ENCODE measurements around the gene MRPS9. TPM values are rescaled to one million over a fixed set of nuclear protein-coding genes. Genes with fewer than 3 reads are reported as not detected.

The MRPS9 gene
- 34.5 and 36.8 TPM in 2 replicates for total RNA-seq (2014; rRNA removed; shearing (Covaris generic))

GRCh38 chr2:105037572-105038382 is at the start of gene MRPS9:
TSS of gene MRPS9 (plus strand) at chr2:105038069. CDS start at chr2:105038093, 24 bp downstream.
- H3K27me3 ChIP-seq (replicated peaks): no peaks in the 10 kb centered on the region
- DNase-seq (ENCODE audit: low read depth in 1 of 2, low spot score in 2 of 2): peak; percentile 93 to 98
- peaks cover 8% of the 10 kb centered on the region for H3K4me1 ChIP-seq (replicated peaks)
- no peaks in the 10 kb centered on the region for H3K9me3 ChIP-seq (replicated peaks)
- peak within 1 kb of the TSS; percentile 15; the same call in 1 of the 2 replicates for H3K27ac ChIP-seq
- peak within 1 kb of the TSS; percentile 64 for H3K4me3 ChIP-seq
- no peaks in the 10 kb centered on the region for H3K36me3 ChIP-seq

DNA sequence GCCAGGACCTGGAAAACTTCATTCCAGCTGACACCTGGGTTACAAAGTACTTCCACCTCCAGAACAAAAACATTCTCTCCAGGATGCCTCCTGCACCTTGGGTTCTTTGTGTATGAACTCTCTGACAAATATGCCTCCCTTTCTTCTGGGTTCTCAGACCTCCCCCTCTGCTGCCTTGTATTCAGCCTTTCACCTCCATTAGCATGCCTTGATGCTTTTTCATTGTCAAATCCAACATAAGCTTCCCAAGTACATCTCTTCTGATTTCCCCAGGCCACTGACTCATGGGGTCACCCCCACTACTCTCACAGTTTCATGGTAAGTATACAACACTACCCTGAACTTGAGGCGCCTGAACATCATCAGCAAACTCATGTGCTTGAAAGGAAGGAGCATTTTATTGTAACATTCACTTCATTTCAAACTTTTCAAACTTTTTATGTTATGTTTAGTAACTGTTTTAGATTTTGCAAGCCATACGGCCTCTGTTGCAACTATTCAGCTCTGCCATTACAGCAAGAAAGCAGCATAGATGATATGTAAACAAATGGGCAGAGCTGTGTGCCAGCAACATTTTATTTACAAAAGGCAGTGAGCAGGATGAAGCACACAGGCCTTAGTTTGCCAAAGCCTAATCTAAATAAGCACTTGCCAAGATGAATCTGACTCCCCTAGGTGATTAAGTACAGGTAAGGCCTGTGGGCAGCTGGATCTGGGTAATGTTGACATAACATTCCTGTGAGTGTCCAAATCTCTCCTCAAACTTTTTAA is 32.5 kb upstream of the MRPS9 start:
- no peaks in the 10 kb centered on the region for H3K27me3 ChIP-seq (replicated peaks)
- no peaks in the 10 kb centered on the region for H3K4me1 ChIP-seq (replicated peaks)
- H3K27ac ChIP-seq: no peak overlapping the region
- no peak overlapping the region for H3K4me3 ChIP-seq
- no peaks in the 10 kb centered on the region for H3K36me3 ChIP-seq
- DNase-seq (ENCODE audit: low read depth in 1 of 2, low spot score in 2 of 2): no peak
- peaks cover 6% of the 10 kb centered on the region for H3K9me3 ChIP-seq (replicated peaks)

- no peak overlapping the region for H3K27ac ChIP-seq
- H3K27me3 ChIP-seq (replicated peaks): no peaks in the 10 kb centered on the region
Measured at GRCh38 chr2:105007367-105007766, 30.5 kb upstream of the MRPS9 start.

DNA sequence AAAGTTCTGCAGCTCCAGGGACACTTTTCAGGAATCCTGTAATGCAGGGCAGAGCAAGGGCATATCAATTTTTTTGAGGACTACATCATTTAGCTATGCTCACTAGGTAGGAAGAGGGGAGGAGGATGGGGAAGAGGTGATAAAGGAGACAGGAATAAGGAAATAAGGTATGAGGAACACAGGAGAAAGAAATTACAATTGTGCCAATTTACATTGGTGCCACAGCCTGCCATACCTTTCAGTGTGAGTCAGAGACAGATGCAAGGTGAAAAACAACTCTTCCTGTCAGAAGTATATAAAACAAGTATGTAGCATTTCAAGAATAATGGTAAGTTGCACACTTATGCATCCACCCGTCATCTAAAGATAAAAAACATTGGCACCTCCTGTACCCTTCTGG is 5.4 kb upstream of the MRPS9 start:
- H3K4me3 ChIP-seq: no peak overlapping the region
- no peak for DNase-seq (ENCODE audit: low read depth in 1 of 2, low spot score in 2 of 2)
- peaks cover 5% of the 10 kb centered on the region for H3K27me3 ChIP-seq (replicated peaks)
- no peaks in the 10 kb centered on the region for H3K9me3 ChIP-seq (replicated peaks)
- no peak overlapping the region for H3K27ac ChIP-seq
- H3K36me3 ChIP-seq: no peaks in the 10 kb centered on the region
- H3K4me1 ChIP-seq (replicated peaks): peaks cover 3% of the 10 kb centered on the region; the same call in 1 of the 2 replicates

More at GRCh38 chr2:105007367-105007766, 30.5 kb upstream of the MRPS9 start:
- Histone ChIP-seq H3K4me3 (no peak overlapping the region), H3K4me1 (replicated peaks) (no peaks in the 10 kb centered on the region), H3K9me3 (replicated peaks) (peaks cover 6% of the 10 kb centered on the region), H3K36me3 (no peaks in the 10 kb centered on the region; the same call in 1 of the 2 replicates)
- DNase-seq (ENCODE audit: low read depth in 1 of 2, low spot score in 2 of 2): no peak

GRCh38 chr2:105034170-105034569 is 3.7 kb upstream of the MRPS9 start:
- DNase-seq (ENCODE audit: low read depth in 1 of 2, low spot score in 2 of 2): no peak
- H3K4me1 ChIP-seq (replicated peaks): peaks cover 8% of the 10 kb centered on the region
- no peaks in the 10 kb centered on the region for H3K36me3 ChIP-seq
- H3K27ac ChIP-seq: no peak overlapping the region
- H3K4me3 ChIP-seq: no peak overlapping the region
- no peaks in the 10 kb centered on the region for H3K9me3 ChIP-seq (replicated peaks)
- peaks cover 5% of the 10 kb centered on the region; the same call in 1 of the 2 replicates for H3K27me3 ChIP-seq (replicated peaks)

- Histone ChIP-seq H3K9me3 (replicated peaks) (no peaks in the 10 kb centered on the region), H3K27me3 (replicated peaks) (no peaks in the 10 kb centered on the region), H3K27ac (peak overlapping the region; percentile 15; the same call in 1 of the 2 replicates), H3K36me3 (no peaks in the 10 kb centered on the region), H3K4me3 (peak overlapping the region; percentile 64), H3K4me1 (replicated peaks) (peaks cover 8% of the 10 kb centered on the region)
- DNase-seq (ENCODE audit: low read depth in 1 of 2, low spot score in 2 of 2): no peak
Measured at GRCh38 chr2:105038383-105039061, 653 bp downstream of the MRPS9 start.

DNA sequence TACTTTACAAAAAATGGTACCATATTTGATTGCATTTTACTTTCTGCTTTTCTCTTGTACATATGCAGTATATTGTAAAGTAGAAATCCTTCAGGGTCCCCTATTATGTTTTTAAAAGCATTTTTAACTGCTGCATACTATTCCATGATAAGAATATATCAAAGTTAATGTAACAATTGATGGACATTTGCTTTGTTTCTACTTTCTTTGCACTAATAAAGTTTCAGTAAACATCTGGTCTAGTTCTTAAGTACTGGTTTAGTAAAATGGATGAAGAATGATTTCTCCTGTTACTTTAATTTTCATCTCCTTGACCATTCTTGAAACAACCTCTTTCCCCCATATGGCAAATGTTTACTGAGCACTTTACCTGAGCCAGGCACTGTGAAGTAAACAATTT is 1.7 kb downstream of the MRPS9 start:
- no peak for DNase-seq (ENCODE audit: low read depth in 1 of 2, low spot score in 2 of 2)

GRCh38 chr2:105042189-105042588 is 4.3 kb downstream of the MRPS9 start:
- Histone ChIP-seq H3K27me3 (replicated peaks) (no peaks in the 10 kb centered on the region), H3K4me3 (no peak overlapping the region), H3K27ac (no peak overlapping the region), H3K9me3 (replicated peaks) (no peaks in the 10 kb centered on the region), H3K36me3 (no peaks in the 10 kb centered on the region), H3K4me1 (replicated peaks) (peaks cover 8% of the 10 kb centered on the region)
- DNase-seq (ENCODE audit: low read depth in 1 of 2, low spot score in 2 of 2): no peak

More for the DNA sequence above, 1.7 kb downstream of the MRPS9 start:
- H3K27ac ChIP-seq: no peak overlapping the region
- H3K27me3 ChIP-seq (replicated peaks): no peaks in the 10 kb centered on the region
- H3K36me3 ChIP-seq: no peaks in the 10 kb centered on the region
- peaks cover 8% of the 10 kb centered on the region for H3K4me1 ChIP-seq (replicated peaks)
- H3K4me3 ChIP-seq: no peak overlapping the region
- H3K9me3 ChIP-seq (replicated peaks): no peaks in the 10 kb centered on the region

GRCh38 chr2:105052773-105053172 is 14.9 kb downstream of the MRPS9 start:
- peaks cover 20% of the 10 kb centered on the region for H3K36me3 ChIP-seq
- H3K4me3 ChIP-seq: no peak overlapping the region
- no peaks in the 10 kb centered on the region for H3K4me1 ChIP-seq (replicated peaks)
- DNase-seq (ENCODE audit: low read depth in 1 of 2, low spot score in 2 of 2): no peak
- no peaks in the 10 kb centered on the region for H3K9me3 ChIP-seq (replicated peaks)
- no peak overlapping the region for H3K27ac ChIP-seq
- H3K27me3 ChIP-seq (replicated peaks): no peaks in the 10 kb centered on the region

GRCh38 chr2:105055613-105056012 is 17.7 kb downstream of the MRPS9 start:
- peaks cover 14% of the 10 kb centered on the region for H3K36me3 ChIP-seq
- no peak overlapping the region for H3K27ac ChIP-seq
- H3K4me3 ChIP-seq: no peak overlapping the region
- H3K4me1 ChIP-seq (replicated peaks): no peaks in the 10 kb centered on the region
- no peaks in the 10 kb centered on the region for H3K9me3 ChIP-seq (replicated peaks)
- no peaks in the 10 kb centered on the region; the same call in 1 of the 2 replicates for H3K27me3 ChIP-seq (replicated peaks)
- no peak for DNase-seq (ENCODE audit: low read depth in 1 of 2, low spot score in 2 of 2)

GRCh38 chr2:105056245-105056644 is 18.4 kb downstream of the MRPS9 start:
- no peaks in the 10 kb centered on the region for H3K4me1 ChIP-seq (replicated peaks)
- H3K27me3 ChIP-seq (replicated peaks): no peaks in the 10 kb centered on the region; the same call in 1 of the 2 replicates
- H3K27ac ChIP-seq: no peak overlapping the region
- H3K9me3 ChIP-seq (replicated peaks): no peaks in the 10 kb centered on the region
- peaks cover 8% of the 10 kb centered on the region; the same call in 1 of the 2 replicates for H3K36me3 ChIP-seq
- H3K4me3 ChIP-seq: no peak overlapping the region
- DNase-seq (ENCODE audit: low read depth in 1 of 2, low spot score in 2 of 2): no peak

DNA sequence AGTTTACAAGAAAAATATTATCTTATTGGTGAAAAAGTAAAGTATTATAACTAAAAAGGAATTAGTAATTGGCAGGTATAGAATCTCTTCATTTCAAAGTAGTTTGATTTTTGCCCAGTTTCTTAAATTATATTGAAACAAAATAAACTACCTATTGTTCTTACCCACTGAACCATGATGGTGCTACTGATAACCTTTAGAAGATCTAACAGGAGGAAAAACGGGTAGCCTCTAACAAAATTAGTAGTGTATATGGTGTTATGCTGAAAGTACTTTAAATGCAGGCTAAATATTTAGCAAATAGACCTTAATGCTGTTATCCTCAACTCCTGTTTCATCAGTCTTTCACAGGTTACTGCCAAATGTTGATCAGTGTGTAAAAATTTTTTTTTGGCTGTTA is 19.1 kb downstream of the MRPS9 start:
- Histone ChIP-seq H3K4me3 (no peak overlapping the region), H3K36me3 (peaks cover 4% of the 10 kb centered on the region; the same call in 1 of the 2 replicates), H3K27ac (no peak overlapping the region), H3K9me3 (replicated peaks) (no peaks in the 10 kb centered on the region), H3K27me3 (replicated peaks) (no peaks in the 10 kb centered on the region; the same call in 1 of the 2 replicates), H3K4me1 (replicated peaks) (no peaks in the 10 kb centered on the region)
- DNase-seq (ENCODE audit: low read depth in 1 of 2, low spot score in 2 of 2): no peak

GRCh38 chr2:105061560-105061959 is 23.7 kb downstream of the MRPS9 start:
- Histone ChIP-seq H3K36me3 (no peaks in the 10 kb centered on the region), H3K4me3 (no peak overlapping the region), H3K27me3 (replicated peaks) (no peaks in the 10 kb centered on the region; the same call in 1 of the 2 replicates), H3K4me1 (replicated peaks) (no peaks in the 10 kb centered on the region), H3K9me3 (replicated peaks) (no peaks in the 10 kb centered on the region), H3K27ac (no peak overlapping the region)
- no peak for DNase-seq (ENCODE audit: low read depth in 1 of 2, low spot score in 2 of 2)
